Measurements from ENCODE around the gene CUX1. TPM values are rescaled to one million over a fixed set of nuclear protein-coding genes. Genes with fewer than 3 reads are reported as not detected.

Gene CUX1
- total and polyA plus RNA-seq, 2 donors (not counting 1 experiment from before 2014, with no cell fraction given), result 22.7 to 38.1 TPM

DNA sequence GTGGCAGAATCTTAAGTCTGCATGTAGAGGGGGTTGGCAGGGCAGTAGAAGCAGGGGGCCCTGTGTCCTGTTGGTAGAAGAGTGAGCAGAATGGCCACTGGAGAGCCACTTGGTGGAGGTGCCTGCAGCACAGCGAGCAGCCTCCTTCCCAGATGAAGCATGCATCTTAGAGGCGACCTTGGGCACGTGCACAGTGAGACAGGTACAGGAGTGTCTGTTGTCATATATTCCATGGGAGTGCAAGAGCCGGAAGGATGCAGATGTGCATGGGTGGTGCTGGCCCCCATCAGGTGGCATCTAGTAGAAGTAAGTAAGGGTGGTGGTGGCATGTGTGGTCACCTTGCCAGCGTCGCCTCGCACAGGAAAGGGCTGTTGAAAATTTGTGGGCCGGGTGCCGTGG lies 53.9 kb downstream of the CUX1 start:
- Histone ChIP-seq H3K9me3 (ENCODE audit: control insufficient read depth, insufficient read depth, low read depth, low read length) (no peaks in the 10 kb centered on the region), H3K27ac (ENCODE audit: insufficient read depth, low read length) (no peak overlapping the region), H3K79me2 (ENCODE audit: control insufficient read depth, insufficient read depth, low read length) (peaks cover 20% of the 10 kb centered on the region), H3K36me3 (ENCODE audit: control insufficient read depth, insufficient read depth, low read length) (no peaks in the 10 kb centered on the region), H3K27me3 (ENCODE audit: control insufficient read depth, insufficient read depth, low read length) (no peaks in the 10 kb centered on the region), H3K9ac (ENCODE audit: insufficient read depth, low read length) (no peak overlapping the region), H4K20me1 (ENCODE audit: control insufficient read depth, extremely low read depth, insufficient read depth, low read length) (peaks cover 2% of the 10 kb centered on the region), H2AFZ (ENCODE audit: low read length) (no peak overlapping the region), H3K4me2 (ENCODE audit: extremely low read depth, insufficient read depth, low read length) (no peak overlapping the region), H3K4me1 (ENCODE audit: control insufficient read depth, extremely low read depth, insufficient read depth, low read length) (peaks cover 3% of the 10 kb centered on the region), H3K4me3 (replicated peaks in 1 of 4; ENCODE audit: control extremely low read depth in 1 of 4, insufficient read depth in 1 of 4, low read depth in 3 of 4, low read length in 4 of 4) (no peak overlapping the region)
- DNase-seq (ENCODE audit: low read depth in 2 of 2), result no peak
- TF ChIP-seq EZH2 (IDR thresholded peaks at IDR 0.05; ENCODE audit: low read length, missing control alignments), result no peak
- TF ChIP-seq, protein P1, sequence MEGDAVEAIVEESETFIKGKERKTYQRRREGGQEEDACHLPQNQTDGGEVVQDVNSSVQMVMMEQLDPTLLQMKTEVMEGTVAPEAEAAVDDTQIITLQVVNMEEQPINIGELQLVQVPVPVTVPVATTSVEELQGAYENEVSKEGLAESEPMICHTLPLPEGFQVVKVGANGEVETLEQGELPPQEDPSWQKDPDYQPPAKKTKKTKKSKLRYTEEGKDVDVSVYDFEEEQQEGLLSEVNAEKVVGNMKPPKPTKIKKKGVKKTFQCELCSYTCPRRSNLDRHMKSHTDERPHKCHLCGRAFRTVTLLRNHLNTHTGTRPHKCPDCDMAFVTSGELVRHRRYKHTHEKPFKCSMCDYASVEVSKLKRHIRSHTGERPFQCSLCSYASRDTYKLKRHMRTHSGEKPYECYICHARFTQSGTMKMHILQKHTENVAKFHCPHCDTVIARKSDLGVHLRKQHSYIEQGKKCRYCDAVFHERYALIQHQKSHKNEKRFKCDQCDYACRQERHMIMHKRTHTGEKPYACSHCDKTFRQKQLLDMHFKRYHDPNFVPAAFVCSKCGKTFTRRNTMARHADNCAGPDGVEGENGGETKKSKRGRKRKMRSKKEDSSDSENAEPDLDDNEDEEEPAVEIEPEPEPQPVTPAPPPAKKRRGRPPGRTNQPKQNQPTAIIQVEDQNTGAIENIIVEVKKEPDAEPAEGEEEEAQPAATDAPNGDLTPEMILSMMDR (conservative IDR thresholded peaks at IDR 0.05 in 1 of 2, IDR thresholded peaks at IDR 0.05 in 1 of 2; ENCODE audit: low read depth in 1 of 2, low read length in 2 of 2), result no peak

DNA sequence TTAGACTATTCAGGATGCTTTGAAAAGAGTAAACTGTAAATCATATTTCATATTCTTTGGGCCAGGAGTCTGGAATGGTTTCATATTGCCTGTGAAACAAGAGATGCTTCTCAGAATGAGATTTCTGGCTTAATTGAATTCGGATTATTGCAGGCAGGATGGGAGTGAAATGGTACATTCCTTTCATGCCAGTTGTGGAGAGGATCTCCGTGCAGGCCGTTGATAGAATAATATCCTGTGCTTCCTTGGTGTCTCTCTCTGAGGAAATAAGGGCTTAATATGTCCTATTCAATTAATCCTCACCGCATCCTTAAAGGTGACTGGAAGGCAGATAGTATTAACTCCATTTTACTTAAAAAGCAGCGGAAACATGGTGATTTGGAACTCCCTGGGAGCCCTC lies 56.6 kb downstream of the CUX1 start:
- Histone ChIP-seq H3K27me3 (ENCODE audit: control insufficient read depth, insufficient read depth, low read length) (no peaks in the 10 kb centered on the region), H2AFZ (ENCODE audit: low read length) (no peak overlapping the region), H3K4me1 (ENCODE audit: control insufficient read depth, extremely low read depth, insufficient read depth, low read length) (no peaks in the 10 kb centered on the region), H4K20me1 (ENCODE audit: control insufficient read depth, extremely low read depth, insufficient read depth, low read length) (no peaks in the 10 kb centered on the region), H3K4me3 (replicated peaks in 1 of 4; ENCODE audit: control extremely low read depth in 1 of 4, insufficient read depth in 1 of 4, low read depth in 3 of 4, low read length in 4 of 4) (no peak overlapping the region), H3K27ac (ENCODE audit: insufficient read depth, low read length) (no peak overlapping the region), H3K36me3 (ENCODE audit: control insufficient read depth, insufficient read depth, low read length) (no peaks in the 10 kb centered on the region), H3K4me2 (ENCODE audit: extremely low read depth, insufficient read depth, low read length) (no peak overlapping the region), H3K9me3 (ENCODE audit: control insufficient read depth, insufficient read depth, low read depth, low read length) (no peaks in the 10 kb centered on the region), H3K79me2 (ENCODE audit: control insufficient read depth, insufficient read depth, low read length) (peaks cover 15% of the 10 kb centered on the region), H3K9ac (ENCODE audit: insufficient read depth, low read length) (no peak overlapping the region)
- TF ChIP-seq, protein P1 (conservative IDR thresholded peaks at IDR 0.05 in 1 of 2, IDR thresholded peaks at IDR 0.05 in 1 of 2; ENCODE audit: low read depth in 1 of 2, low read length in 2 of 2), result no peak
- no peak for TF ChIP-seq EZH2 (IDR thresholded peaks at IDR 0.05; ENCODE audit: low read length, missing control alignments)
- peak in 1 of 2 donors; percentile 30 for DNase-seq (ENCODE audit: low read depth in 2 of 2)

DNA sequence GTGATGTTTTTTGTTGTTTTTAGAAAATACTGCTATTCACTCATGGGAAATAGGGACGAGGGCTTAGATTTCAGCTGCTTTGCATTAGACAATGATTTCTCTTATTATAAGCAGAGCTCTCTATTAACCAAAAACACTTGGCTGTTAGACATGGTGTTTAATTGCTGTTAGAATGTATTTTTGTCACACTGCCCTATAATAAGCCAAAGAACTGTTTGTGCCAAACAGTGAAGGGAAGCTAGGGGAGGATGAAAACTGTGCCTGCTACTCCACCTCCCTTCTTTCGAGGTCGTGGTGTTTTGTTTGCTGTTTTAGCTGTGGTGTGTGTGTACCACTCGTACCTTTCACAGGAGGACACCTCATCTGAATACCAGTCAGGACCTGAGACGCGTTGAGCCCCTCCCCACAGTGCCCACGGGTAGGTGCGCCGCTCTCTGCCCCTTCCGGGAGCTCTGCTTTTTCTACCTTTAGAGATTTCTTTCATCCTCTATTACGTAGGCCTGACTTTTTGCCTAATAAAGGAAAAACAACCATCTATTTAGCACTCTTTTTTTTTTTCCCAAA lies 57.9 kb downstream of the CUX1 start:
- Histone ChIP-seq H3K4me1 (ENCODE audit: control insufficient read depth, extremely low read depth, insufficient read depth, low read length) (no peaks in the 10 kb centered on the region), H3K4me3 (replicated peaks in 1 of 4; ENCODE audit: control extremely low read depth in 1 of 4, insufficient read depth in 1 of 4, low read depth in 3 of 4, low read length in 4 of 4) (no peak overlapping the region), H3K79me2 (ENCODE audit: control insufficient read depth, insufficient read depth, low read length) (peaks cover 10% of the 10 kb centered on the region), H4K20me1 (ENCODE audit: control insufficient read depth, extremely low read depth, insufficient read depth, low read length) (no peaks in the 10 kb centered on the region), H3K9me3 (ENCODE audit: control insufficient read depth, insufficient read depth, low read depth, low read length) (no peaks in the 10 kb centered on the region), H3K36me3 (ENCODE audit: control insufficient read depth, insufficient read depth, low read length) (no peaks in the 10 kb centered on the region), H2AFZ (ENCODE audit: low read length) (no peak overlapping the region), H3K4me2 (ENCODE audit: extremely low read depth, insufficient read depth, low read length) (no peak overlapping the region), H3K27me3 (ENCODE audit: control insufficient read depth, insufficient read depth, low read length) (no peaks in the 10 kb centered on the region), H3K27ac (ENCODE audit: insufficient read depth, low read length) (no peak overlapping the region), H3K9ac (ENCODE audit: insufficient read depth, low read length) (no peak overlapping the region)
- DNase-seq (ENCODE audit: low read depth in 2 of 2), result no peak
- TF ChIP-seq, protein P1 (conservative IDR thresholded peaks at IDR 0.05 in 1 of 2, IDR thresholded peaks at IDR 0.05 in 1 of 2; ENCODE audit: low read depth in 1 of 2, low read length in 2 of 2), result no peak
- no peak for TF ChIP-seq EZH2 (IDR thresholded peaks at IDR 0.05; ENCODE audit: low read length, missing control alignments)

All from fibroblast of lung (primary cell).